HG03469 (cell line): ENCODE measurements around the gene MLF1.

Source experiments
- ATAC-seq: cut with Tn5 transposase; IDR thresholded peaks from one replicate; pipeline ENCODE4 v1.9.1; 2021; ENCODE audit warnings: mild to moderate bottlenecking, moderate library complexity, moderate number of reproducible peaks; ENCODE audit not compliant: unreplicated experiment

The MLF1 gene

DNA sequence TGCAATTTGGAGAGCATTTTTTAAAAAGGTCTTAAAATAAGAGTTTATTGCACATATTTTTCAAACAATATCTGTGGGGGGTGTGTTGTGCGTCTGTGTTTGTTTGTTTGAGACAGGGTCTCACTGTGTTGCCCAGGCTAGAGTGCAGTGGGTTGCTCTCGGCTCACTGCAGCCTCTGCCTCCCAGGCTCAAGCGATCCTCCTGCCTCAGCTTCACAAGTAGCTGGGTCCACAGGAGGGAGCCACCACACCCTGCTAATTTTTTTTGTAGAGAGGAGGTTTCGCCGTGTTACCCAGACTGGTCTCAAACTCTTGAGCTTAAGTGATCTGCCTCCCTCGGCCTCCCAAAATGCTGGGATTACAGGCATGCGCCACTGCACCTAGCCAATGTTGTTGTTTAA is 2.7 kb downstream of the MLF1 start:
- no peak for ATAC-seq

DNA sequence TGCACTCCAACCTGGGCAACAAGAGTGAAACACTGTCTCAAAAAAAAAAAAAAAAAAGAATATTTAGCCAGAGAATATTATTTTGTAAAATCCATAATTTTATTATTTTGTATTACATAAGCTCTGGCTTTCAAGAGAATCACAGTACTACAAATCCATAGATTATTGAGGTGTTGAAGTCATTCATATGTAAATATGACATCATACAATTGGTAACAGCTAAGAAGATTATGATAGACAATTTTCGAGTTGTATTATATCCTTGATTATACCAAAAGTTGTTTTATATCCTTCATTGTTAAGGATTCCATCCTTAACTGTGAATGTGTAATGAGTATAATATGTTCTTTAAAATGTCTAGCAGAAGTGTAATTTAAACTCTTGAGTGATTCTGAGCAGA is 3.7 kb downstream of the MLF1 start:
- no peak for ATAC-seq

DNA sequence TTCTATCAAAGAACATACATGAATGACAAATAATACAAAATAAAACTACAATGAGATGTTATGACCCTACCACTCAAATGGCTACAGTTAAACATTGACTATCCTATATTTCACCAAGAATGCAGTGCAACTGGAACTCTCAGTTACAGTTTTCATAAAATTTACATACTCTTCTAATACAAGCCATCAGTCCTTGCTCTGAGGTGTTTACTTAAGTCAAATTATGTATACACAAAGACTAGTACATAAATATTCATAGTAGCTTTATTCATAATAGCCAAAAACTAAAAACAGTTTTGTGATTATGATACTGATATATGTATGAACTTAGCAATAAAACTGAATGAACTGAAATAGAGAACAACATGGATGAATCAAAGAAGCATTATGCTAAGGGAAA is 19.2 kb downstream of the MLF1 start:
- ATAC-seq: no peak

DNA sequence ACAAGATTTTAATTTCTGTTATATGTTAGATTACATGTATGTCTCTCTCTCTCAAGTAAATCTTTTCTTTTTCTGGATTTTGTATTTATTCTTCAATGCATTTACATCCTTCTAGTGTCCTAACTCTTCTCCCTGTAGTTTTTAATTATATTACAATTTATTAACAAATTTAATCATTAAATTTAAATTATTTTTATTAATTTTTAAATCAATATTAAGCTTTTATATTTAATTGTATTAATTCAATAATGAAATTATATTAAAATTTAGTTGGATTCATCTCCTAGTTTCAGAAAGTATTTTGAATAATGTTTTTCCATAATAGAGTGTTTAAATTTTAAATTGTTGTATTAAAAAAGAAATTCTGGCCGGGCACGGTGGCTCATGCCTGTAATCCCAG is 29.8 kb downstream of the MLF1 start:
- ATAC-seq: no peak

DNA sequence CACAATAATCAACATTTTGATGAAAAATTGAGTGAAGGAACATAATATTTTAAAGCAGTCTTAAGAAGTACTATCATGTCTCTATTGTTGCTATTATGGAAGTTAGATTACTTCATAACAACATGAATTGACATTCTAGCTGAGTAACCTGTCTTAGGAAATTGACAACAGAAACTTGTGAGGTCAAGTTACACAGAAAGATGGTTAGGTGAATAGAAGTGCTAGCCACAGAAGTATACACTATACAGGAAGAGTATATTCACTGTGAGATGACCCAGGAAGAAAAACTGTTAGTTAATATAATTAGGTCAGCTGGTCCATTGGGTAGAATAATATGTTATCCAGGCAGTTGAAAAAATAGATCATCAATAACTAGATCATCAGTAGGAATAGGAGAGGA is 31.2 kb downstream of the MLF1 start:
- no peak for ATAC-seq

DNA sequence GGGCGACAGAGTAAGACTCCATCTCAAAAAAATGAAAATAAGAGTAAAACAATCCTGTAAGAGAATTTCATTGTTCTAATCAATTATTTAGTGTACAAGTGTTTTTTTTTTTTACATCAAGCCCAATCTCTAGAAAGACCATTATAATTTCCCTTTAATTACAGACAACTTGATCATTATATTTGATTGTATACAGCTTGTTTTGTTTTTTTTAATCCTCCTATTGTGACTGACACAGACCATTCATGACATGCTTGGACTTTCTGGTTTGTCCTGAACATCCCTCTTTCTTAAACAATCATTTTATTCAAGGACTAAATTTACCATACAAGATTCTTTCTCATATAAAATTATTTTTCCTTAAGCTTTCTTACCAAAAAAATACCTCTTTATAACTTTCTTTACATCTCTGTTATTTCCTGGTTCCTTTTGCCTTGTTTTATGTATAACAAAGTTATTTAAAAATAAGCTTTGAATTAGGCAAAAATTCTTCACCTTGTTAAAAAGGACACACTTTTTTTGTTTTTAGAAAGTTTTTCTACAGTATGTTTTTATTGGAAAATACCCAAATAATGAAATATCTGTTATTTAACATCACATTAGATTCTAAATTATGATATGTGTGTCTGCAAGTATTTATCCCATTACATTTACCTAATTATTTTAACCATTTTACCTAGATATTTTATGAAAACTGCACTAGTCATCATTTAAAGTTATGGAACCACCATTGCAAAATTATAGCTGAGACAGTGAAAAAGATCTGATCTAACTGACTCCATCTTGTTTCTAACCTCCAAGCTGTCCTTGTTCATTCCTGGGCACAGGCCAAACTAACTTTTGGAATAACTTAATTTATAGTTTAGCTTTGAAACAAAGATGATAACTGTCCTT is 47.2 kb downstream of the MLF1 start:
- ATAC-seq: no peak

DNA sequence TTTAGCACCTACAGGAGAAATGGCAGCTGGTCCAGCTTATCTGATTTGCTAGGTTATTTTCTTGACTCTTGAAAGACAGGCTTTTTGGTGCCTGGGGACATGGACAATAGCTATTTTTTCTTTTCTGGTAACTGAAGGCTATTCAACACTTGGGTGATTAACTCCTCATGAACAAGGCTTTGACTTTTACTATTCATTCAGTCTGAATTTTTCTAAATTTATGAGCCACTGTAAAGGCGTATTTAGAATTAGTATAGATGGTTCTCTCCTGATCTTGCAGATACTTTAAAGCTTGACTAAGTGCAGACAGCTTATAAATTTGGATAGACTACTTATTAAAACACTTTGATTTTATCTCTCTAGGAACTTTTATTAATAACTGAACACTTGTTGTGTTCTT is 54.9 kb downstream of the MLF1 start:
- ATAC-seq: no peak

DNA sequence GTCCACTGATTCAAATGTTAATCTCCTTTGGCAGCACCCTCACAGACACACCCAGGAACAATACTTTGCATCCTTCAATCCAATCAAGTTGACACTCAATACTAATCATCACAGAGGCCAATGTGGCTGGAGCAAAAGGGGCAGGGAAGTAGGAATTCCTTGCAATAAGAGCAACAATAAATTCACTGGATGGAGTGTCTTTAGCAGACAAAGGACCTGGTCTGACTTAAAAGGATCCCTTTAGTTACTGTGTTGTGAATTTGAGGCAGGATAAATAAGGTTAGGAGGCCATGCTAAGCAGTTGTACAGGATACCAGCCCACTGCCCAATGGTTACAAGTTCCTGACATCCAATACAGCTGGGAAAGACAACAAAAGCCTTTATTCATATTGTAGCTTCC is 61.0 kb downstream of the MLF1 start:
- ATAC-seq: no peak

DNA sequence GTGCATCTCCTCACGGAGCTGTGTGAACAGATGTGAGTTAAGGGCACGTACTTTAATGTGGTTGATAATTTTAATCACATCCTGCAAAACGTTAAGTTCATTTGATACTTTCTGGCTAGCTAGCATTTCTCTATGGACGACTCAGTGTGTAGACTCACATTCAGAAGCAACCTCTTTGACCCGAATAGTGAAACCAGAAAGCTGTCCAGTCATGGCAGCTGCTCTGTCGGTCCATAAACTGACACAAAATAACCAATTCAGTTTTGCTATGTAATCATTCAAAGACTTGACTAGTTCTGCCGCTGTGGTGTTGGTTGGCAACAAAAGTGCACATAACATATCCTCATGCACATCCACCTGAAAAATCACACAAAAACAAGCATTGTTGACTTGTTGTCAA is 69.7 kb downstream of the MLF1 start:
- no peak for ATAC-seq

DNA sequence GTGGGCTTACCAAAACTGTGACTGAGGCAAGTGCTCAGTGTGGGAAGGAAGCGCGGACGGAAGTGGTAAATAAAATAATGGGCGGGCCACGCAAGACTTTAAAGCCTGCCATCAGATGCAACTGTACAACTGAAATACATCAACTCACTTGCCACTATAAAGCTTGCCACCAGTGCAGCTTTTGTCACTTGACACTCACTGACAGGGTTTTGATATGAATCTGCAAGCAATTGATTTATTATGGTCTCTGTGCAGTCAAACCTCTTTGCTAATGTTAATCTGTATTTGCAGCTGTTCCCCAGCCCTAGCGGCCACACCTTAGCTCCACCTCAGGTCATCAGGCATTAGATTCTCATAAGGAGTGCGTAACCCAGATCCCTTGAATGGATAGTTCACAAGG is 71.0 kb downstream of the MLF1 start:
- ATAC-seq: no peak

DNA sequence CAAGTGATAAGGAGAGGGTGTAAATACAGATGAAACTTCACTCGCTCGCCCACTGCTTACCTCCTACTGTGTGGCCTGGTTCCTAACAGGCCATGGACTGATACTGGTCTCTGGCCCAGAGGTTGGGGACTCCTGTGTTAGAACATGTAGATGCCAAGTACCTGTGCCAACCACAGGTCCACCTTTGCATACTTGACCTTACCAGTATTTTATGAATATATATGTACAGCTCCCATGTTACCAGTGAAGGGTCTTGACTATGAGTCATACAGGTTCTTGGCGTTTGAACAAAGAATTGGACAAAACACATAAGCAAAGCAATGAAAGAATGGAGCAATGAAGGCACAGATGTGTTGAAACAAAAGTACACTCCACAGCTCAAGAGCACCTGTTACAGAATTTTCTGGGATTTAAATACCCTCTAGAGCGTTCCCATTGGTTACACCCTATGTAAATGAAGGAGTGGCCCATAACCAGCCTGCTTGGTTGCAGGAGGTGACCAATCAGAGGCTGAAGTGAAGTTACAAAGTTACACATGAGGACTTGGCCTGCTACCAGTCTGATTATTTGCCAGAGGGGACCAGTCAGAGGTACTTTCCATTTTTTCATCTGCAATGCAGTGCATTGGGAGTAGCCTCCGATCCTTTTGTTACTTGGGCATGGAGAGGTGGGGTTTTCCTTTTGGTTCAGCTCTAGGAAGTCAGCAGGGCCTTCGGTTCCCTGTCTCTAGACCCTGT is 71.6 kb downstream of the MLF1 start:
- ATAC-seq: no peak

DNA sequence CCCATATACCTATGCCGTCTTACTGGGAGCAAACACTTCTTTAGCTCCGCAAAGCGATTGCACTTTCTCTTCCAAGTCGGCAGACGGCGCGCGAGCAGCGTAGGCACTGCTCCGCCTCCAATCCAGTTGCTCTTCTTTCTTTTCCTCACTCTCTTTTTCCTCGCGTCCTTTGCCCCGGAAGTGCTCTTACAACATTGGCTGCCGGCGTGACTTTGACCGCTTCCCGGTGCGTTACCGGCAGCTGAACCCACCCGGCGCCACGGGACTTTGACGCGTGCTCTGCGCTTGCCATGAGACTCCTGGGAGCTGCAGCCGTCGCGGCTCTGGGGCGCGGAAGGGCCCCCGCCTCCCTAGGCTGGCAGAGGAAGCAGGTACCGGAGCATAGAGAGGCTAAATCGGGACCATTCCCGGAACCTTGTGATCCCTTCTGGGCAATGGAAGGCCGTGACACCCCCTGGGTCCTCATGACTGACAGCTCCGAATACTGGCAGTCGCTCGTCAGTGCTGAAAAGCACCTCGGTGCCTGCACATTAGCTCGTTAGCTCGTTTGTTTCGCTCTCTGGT is 73.4 kb downstream of the MLF1 start, which contains the start of gene GFM1:
GFM1 (plus strand) TSS at position 183 of the 564 bp plus-strand sequence; CDS start at position 291, 108 bp downstream.
- peak; percentile 99 for ATAC-seq

DNA sequence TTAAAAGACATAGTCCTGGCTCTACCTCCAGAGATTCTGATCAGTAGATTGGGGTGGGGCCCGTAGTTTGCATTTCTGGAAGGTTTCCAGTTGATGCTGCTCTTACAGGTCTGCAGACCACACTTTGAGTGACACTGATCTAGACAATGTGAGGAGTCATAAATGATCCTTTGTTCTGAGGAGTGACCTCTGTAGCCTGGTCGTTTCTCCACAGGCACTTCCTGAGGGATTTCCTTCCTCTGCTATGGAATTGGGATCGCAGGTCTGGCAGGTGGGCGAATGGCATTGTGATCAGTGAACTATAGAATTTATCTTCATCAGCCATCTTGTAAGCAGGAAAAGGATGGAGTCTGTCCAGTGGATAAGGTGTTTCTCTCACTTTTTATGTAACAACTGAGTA is 78.8 kb downstream of the MLF1 start:
- ATAC-seq: no peak

DNA sequence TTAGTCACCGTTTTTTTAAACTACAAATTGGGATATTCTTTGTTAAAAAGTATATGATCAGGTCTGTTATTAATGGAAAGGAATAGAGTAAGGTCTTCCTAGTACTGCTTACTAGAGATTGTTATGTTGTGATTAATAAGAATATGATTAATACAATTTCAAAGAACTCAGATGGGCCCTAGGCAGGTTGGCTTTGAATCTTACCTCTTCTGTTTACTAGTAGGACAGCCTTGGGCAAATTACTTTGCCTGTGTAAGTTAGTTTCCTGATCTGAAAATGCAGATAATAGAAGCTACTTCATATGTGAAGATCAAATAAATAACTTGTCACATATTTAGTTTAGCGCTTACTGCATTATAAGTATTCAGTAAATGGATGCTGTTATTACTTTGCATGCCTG is 80.2 kb downstream of the MLF1 start:
- no peak for ATAC-seq

DNA sequence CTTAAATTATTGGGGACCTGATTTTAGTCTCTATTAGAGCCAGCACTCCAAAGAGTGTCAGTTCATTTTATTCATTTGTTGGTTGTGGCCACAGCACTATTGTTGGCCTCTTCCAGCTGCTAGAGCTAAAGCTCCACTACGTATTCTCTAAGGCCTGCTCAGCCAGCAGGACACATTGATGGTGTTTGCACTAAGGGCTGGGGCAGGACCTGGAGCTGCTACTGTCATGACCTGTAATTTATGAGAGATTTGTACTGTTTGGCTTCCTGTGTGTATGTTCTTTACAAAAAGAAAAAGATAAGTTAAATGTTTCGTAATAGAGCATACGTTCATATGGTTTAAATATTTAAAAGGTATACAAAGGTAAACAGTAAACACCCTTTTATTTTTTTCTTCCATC is 81.5 kb downstream of the MLF1 start:
- ATAC-seq: no peak
